ENCODE data around the gene PIM1.

DNA sequence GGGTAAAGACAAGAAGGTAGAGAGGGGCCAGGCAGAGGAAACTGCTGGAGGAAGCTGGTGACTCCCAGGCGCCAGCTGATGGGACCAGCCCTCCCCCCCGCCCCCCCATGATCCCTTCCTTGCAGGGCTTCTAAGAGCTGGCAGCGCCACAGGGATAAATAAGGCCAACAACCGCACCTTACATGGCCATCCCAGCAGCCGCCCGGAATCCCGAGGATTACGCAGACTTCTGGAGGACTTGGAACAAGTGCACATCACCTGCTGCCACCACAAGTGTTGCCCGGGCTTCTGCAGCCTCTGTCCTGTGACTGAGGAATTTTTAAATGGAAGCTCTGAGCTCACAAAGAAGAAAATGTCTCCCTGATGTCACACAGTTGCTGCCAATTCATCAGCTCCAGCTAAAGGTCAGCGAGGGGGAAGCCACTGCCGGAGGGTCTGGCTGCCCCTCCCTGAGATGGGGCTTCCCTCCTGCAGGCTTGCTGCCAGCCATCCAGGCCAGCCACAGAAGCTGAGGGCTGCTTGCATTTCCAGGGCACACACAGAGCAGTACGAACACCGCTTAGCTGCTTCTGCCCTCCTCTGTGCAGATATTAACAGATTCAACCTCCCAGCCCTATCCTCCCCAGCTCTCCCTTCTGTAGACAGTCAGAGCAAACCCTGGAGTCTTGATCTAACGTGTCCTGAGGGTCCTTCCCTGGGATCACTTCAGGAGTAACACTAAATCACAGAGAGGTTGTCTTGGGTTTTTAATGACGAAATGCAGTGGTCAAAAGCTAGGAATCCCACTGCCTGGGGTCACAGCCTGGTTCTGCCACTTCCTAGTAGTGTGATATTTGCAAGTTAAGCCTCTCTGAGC is 38.6 kb upstream of the PIM1 start:
- TF ChIP-seq, protein P1, sequence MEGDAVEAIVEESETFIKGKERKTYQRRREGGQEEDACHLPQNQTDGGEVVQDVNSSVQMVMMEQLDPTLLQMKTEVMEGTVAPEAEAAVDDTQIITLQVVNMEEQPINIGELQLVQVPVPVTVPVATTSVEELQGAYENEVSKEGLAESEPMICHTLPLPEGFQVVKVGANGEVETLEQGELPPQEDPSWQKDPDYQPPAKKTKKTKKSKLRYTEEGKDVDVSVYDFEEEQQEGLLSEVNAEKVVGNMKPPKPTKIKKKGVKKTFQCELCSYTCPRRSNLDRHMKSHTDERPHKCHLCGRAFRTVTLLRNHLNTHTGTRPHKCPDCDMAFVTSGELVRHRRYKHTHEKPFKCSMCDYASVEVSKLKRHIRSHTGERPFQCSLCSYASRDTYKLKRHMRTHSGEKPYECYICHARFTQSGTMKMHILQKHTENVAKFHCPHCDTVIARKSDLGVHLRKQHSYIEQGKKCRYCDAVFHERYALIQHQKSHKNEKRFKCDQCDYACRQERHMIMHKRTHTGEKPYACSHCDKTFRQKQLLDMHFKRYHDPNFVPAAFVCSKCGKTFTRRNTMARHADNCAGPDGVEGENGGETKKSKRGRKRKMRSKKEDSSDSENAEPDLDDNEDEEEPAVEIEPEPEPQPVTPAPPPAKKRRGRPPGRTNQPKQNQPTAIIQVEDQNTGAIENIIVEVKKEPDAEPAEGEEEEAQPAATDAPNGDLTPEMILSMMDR (IDR thresholded peaks at IDR 0.05): no peak
- TF ChIP-seq, protein P2, sequence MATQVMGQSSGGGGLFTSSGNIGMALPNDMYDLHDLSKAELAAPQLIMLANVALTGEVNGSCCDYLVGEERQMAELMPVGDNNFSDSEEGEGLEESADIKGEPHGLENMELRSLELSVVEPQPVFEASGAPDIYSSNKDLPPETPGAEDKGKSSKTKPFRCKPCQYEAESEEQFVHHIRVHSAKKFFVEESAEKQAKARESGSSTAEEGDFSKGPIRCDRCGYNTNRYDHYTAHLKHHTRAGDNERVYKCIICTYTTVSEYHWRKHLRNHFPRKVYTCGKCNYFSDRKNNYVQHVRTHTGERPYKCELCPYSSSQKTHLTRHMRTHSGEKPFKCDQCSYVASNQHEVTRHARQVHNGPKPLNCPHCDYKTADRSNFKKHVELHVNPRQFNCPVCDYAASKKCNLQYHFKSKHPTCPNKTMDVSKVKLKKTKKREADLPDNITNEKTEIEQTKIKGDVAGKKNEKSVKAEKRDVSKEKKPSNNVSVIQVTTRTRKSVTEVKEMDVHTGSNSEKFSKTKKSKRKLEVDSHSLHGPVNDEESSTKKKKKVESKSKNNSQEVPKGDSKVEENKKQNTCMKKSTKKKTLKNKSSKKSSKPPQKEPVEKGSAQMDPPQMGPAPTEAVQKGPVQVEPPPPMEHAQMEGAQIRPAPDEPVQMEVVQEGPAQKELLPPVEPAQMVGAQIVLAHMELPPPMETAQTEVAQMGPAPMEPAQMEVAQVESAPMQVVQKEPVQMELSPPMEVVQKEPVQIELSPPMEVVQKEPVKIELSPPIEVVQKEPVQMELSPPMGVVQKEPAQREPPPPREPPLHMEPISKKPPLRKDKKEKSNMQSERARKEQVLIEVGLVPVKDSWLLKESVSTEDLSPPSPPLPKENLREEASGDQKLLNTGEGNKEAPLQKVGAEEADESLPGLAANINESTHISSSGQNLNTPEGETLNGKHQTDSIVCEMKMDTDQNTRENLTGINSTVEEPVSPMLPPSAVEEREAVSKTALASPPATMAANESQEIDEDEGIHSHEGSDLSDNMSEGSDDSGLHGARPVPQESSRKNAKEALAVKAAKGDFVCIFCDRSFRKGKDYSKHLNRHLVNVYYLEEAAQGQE (IDR thresholded peaks at IDR 0.05; ENCODE audit: low read depth, low read length): no peak
- TF ChIP-seq, protein P3, sequence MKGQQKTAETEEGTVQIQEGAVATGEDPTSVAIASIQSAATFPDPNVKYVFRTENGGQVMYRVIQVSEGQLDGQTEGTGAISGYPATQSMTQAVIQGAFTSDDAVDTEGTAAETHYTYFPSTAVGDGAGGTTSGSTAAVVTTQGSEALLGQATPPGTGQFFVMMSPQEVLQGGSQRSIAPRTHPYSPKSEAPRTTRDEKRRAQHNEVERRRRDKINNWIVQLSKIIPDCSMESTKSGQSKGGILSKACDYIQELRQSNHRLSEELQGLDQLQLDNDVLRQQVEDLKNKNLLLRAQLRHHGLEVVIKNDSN (IDR thresholded peaks at IDR 0.05; ENCODE audit: borderline replicate concordance, low read depth): no peak
- TF ChIP-seq, protein P4, sequence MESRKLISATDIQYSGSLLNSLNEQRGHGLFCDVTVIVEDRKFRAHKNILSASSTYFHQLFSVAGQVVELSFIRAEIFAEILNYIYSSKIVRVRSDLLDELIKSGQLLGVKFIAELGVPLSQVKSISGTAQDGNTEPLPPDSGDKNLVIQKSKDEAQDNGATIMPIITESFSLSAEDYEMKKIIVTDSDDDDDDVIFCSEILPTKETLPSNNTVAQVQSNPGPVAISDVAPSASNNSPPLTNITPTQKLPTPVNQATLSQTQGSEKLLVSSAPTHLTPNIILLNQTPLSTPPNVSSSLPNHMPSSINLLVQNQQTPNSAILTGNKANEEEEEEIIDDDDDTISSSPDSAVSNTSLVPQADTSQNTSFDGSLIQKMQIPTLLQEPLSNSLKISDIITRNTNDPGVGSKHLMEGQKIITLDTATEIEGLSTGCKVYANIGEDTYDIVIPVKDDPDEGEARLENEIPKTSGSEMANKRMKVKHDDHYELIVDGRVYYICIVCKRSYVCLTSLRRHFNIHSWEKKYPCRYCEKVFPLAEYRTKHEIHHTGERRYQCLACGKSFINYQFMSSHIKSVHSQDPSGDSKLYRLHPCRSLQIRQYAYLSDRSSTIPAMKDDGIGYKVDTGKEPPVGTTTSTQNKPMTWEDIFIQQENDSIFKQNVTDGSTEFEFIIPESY (IDR thresholded peaks at IDR 0.05; ENCODE audit: borderline replicate concordance, low read depth): no peak
- TF ChIP-seq POLR2AphosphoS5 (IDR thresholded peaks at IDR 0.05; ENCODE audit: low read depth, low read length) (no peak), EP300 (IDR thresholded peaks at IDR 0.05; ENCODE audit: borderline replicate concordance in 1 of 2, low read depth in 1 of 2, low read length in 1 of 2) (no peak; a peak in 1 of 4 replicates), NRF1 (IDR thresholded peaks at IDR 0.05; ENCODE audit: low read depth, low read length) (no peak), TAF1 (IDR thresholded peaks at IDR 0.05; ENCODE audit: borderline replicate concordance, low read depth, low read length) (no peak), FOXJ3 (CRISPR knock-in tag; IDR thresholded peaks at IDR 0.05) (peak; percentile 49; the same call in 1 of the 2 replicates), CHD2 (IDR thresholded peaks at IDR 0.05; ENCODE audit: low read length, partially characterized antibody) (peak; percentile 8), MXI1 (IDR thresholded peaks at IDR 0.05; ENCODE audit: low read depth, low read length) (no peak)
- TF ChIP-seq, protein P5, sequence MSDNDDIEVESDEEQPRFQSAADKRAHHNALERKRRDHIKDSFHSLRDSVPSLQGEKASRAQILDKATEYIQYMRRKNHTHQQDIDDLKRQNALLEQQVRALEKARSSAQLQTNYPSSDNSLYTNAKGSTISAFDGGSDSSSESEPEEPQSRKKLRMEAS (IDR thresholded peaks at IDR 0.05; ENCODE audit: low read depth): no peak
